ENCODE results near the gene CAMK1. TPM values are rescaled to one million over a fixed set of nuclear protein-coding genes. Genes with fewer than 3 reads are reported as not detected.
A peak's percentile ranks its signal among the peaks of the same experiment; 100 is the strongest.

Gene CAMK1
- total RNA-seq, 1 donor from 2014 or later: 18.0 TPM

GRCh38 chr3:9754678-9755077, 15.1 kb downstream of the CAMK1 start:
- Histone ChIP-seq H3K27me3 (ENCODE audit: control insufficient read depth, insufficient read depth, low read length) (no peaks in the 10 kb centered on the region), H3K4me3 (ENCODE audit: low read depth, low read length) (no peak overlapping the region), H3K36me3 (ENCODE audit: control insufficient read depth, insufficient read depth, low read length) (peaks cover 3% of the 10 kb centered on the region)
- TF ChIP-seq CTCF (IDR thresholded peaks at IDR 0.05; ENCODE audit: insufficient read depth, low read length, poor library complexity, severe bottlenecking): no peak
- DNase-seq (ENCODE audit: low read depth): no peak

GRCh38 chr3:9750556-9751411, 19.0 kb downstream of the CAMK1 start:
- no peak for DNase-seq (ENCODE audit: low read depth)
- no peaks in the 10 kb centered on the region for H3K27me3 ChIP-seq (ENCODE audit: control insufficient read depth, insufficient read depth, low read length)

GRCh38 chr3:9749645-9750555, 19.8 kb downstream of the CAMK1 start, which contains the start of gene OGG1:
OGG1 (plus strand) TSS chr3:9749952; CDS start chr3:9750287, 335 bp downstream.
- Histone ChIP-seq H3K4me3 (ENCODE audit: low read depth, low read length) (peak within 1 kb of the TSS; percentile 73), H3K27me3 (ENCODE audit: control insufficient read depth, insufficient read depth, low read length) (no peaks in the 10 kb centered on the region), H3K36me3 (ENCODE audit: control insufficient read depth, insufficient read depth, low read length) (peaks cover 6% of the 10 kb centered on the region)
- no peak for TF ChIP-seq CTCF (IDR thresholded peaks at IDR 0.05; ENCODE audit: insufficient read depth, low read length, poor library complexity, severe bottlenecking)
- DNase-seq (ENCODE audit: low read depth): peak; percentile 93

More at GRCh38 chr3:9750556-9751411, 19.0 kb downstream of the CAMK1 start:
- no peak for TF ChIP-seq CTCF (IDR thresholded peaks at IDR 0.05; ENCODE audit: insufficient read depth, low read length, poor library complexity, severe bottlenecking)
- Histone ChIP-seq H3K4me3 (ENCODE audit: low read depth, low read length) (peak overlapping the region; percentile 73), H3K36me3 (ENCODE audit: control insufficient read depth, insufficient read depth, low read length) (peaks cover 4% of the 10 kb centered on the region)

GRCh38 chr3:9749296-9749644, 20.5 kb downstream of the CAMK1 start:
- Histone ChIP-seq H3K4me3 (ENCODE audit: low read depth, low read length) (peak overlapping the region; percentile 73), H3K36me3 (ENCODE audit: control insufficient read depth, insufficient read depth, low read length) (peaks cover 8% of the 10 kb centered on the region), H3K27me3 (ENCODE audit: control insufficient read depth, insufficient read depth, low read length) (no peaks in the 10 kb centered on the region)
- DNase-seq (ENCODE audit: low read depth): no peak
- TF ChIP-seq CTCF (IDR thresholded peaks at IDR 0.05; ENCODE audit: insufficient read depth, low read length, poor library complexity, severe bottlenecking): no peak

- no peak for DNase-seq (ENCODE audit: low read depth)
- H3K36me3 ChIP-seq (ENCODE audit: control insufficient read depth, insufficient read depth, low read length): peaks cover 10% of the 10 kb centered on the region
These were observed 21.7 kb downstream of the CAMK1 start for GRCh38 chr3:9748031-9748430.

More at GRCh38 chr3:9748031-9748430, 21.7 kb downstream of the CAMK1 start:
- TF ChIP-seq CTCF (IDR thresholded peaks at IDR 0.05; ENCODE audit: insufficient read depth, low read length, poor library complexity, severe bottlenecking): no peak
- Histone ChIP-seq H3K4me3 (ENCODE audit: low read depth, low read length) (no peak overlapping the region), H3K27me3 (ENCODE audit: control insufficient read depth, insufficient read depth, low read length) (no peaks in the 10 kb centered on the region)
